GM18508 (cell line): ENCODE results near the gene ITPKA.

Experiments
- ATAC-seq: cut with Tn5 transposase; IDR thresholded peaks from one replicate; pipeline ENCODE4 v1.9.1; 2021; ENCODE audit warnings: moderate number of reproducible peaks; ENCODE audit not compliant: insufficient read depth, unreplicated experiment

The ITPKA gene

DNA sequence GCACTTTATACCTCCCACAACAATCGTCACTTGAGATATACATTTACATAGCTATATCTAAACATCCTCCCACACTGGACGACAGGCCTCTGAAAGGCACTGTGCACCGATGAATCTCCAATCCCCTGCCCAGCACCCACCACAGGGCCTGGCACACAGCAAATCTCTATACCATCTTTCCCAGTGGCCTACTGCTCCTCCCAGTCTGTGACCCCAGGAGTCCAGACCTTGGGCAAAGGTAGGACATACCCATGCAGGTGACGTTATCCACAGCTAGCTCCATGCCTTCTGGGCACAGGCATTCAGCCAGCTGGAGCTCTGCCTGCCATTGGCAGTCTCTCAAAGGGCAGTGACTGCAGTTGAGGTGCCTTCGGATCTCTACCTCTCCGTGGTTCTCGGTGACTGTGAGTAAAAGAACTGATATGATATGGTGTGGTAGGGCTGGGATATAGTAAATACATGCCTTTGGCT is 14.2 kb downstream of the ITPKA start:
- no peak for ATAC-seq

DNA sequence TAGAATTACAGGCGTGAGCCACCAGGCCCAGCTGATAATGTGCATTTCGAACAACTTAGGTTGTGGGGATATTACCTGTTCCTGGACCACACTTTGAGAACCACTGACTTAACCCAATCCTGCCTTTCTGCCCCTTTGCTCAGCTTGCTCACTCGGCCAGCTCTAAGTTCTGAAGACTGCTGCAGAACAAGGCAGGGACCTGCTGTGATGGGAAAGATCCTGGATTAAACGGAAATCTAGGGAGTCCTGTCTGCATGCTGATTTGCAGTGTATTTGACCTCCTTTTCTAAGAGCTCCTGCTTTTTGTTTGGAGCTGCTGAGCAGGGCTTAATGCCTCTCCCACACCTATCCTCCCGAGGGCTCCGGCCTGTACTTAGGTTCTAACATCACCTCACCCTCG is 17.1 kb downstream of the ITPKA start:
- ATAC-seq: no peak

DNA sequence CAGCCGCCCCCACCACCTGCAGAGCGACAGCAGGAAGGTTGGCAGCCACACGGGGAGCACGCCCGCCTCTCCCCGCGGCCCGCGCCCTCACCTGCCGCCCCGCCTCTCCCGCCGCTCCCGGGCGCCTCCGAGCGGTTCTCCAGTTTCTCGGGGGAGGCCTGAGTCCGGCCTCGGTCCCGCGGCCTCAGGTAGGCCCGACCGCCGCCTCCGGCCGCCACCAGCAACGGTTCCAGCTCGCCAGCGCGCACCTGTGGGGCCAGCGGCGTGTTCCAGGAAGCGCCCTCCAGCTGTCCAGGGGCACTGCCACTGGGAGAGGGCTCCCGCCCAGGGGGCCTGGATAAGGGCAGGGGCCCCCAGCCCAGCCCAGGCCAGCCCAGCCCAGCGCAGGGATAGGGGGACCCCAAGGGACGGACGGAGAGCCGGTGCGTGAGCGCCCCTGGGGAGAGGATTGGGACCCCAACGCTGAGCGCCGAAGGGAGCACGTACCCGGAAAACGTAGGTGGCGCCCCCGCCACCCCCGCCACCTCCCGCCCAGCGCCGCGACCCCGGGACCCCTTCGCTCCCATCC is 17.7 kb downstream of the ITPKA start:
- no peak for ATAC-seq

DNA sequence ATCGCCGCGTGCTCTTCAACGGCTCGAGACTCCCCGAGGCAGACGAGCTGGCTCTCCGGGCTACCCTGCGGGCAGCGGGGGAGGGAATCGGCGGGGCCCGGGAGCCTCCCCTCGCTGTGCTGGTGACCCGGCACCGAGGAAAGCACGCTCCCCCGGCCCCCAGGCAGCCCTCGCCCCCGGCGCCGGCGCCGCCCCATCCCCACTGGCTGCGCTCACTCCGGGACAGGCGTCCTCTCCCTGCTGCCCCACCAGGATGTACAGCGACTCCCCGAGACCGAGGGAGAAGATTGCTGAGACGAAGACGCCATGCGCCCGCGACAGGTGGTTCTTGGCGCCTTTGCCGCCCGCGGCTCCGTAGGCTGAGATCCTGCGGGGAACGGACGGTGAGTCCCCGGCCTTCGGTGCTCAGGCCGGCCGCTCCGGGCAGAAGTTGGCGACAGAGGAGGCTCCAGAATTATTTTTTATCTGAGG is 18.3 kb downstream of the ITPKA start:
- no peak for ATAC-seq

DNA sequence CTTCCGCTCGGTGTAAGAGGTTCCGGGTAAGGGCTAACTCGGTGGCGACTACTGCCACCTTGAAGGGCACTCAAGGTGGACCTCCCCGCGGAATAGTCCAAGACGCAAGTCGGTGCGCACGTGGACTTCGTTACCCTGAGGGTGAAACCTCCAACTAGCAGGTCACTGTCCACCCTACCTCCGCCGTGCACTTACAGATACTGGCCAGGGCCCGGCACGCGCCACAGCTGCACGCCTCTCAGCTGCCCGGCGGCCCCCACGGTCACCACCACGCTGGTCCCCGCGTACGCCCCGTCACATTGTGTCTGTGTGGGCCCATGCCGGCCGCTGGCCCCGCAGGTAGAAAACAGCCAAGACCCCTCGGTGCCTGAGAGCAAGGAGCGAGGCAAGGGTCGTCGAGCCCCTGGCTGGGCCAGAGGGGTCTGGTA is 18.9 kb downstream of the ITPKA start:
- no peak for ATAC-seq

DNA sequence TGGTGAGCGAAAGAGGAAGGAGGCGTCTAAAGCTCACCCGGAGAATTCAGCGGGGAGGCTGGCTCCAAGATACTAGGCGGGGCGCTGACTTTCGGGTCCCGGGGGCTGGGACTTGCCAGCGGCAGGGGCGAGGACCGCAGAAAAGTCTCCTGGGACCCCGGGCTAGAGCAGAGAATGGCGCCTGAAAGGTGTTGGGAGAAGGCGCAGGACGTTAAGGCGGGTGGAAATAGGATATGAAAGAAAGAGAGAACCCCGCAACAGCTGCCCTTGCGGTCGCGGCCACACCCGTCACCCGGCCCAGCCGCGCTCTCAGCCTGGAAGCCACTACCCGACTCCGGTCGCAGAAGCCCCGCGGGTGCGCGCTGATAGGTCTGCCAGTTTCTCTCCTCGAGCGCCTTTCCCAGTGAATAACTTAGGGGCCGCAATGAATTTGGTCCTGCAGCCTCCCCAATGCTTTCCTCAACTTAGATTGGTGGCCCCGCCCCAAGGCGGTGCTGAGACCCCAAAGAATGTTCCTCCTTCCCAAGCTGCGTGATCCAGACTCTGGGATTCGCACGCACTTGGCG is 19.3 kb downstream of the ITPKA start:
- ATAC-seq: no peak

DNA sequence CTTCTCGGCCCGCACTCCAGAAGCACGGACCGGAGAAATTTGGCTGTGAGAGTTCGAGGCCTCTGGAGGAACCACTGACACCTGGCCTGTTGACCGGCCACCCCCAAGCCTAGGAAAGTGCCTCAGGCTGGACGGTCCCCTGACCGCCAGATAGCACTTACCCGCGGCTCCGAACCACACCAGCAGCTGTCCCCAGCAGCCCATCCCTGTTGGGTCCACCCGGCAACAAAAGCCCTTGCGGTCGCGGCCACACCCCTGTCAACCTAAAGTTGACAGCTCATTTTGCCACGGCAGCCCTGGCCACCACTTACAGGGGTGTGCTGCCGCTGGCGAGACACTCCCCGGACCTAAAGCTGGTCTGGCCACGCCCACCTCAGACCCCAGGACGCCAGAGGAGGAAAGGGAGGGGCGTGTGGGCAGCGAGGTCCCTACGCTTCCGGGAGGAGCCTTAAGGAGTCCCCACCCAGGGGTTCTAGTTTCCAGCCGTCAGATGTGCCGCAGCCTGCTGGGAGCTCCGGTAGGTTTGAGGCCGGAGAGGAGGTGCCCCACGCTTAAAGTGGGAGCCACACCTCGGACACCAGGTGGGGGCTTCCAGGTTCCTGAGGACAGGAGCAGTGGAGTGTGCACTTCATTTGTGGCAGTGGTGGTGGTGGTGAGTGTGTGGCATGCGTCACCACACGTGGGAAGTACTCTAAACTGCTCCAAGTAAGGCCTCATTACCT is 20.0 kb downstream of the ITPKA start, which contains the start of gene LTK:
Gene LTK, minus strand, starts transcription at position 322 of the 722 bp plus-strand sequence. Its CDS starts 118 bp downstream, at position 204.
- no peak for ATAC-seq

DNA sequence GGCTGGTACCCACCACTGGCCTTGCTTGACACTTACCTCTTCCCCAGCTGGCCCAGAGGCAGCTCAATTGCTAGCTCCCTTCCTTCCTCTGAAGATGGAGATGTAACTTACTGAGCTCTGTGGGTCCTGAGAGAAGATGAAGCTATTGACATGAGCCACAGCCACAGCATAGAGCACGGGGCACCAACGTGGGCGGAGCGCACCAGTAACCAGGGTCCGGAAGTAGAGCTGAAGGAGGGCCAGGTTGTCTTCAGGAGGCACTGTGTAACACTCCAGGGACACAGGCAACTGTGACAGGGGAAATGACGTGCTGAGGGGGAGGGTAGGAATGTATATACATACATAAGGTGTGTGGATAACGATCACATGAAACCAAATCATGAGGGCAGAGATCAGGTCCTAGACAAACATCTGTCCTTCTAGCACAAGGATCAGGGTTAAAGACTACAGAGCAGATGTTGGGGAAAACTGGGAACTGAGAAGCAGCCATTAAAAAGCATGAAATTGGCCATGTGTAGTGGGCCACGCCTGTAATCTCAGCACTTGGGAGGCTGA is 24.3 kb downstream of the ITPKA start:
- no peak for ATAC-seq

DNA sequence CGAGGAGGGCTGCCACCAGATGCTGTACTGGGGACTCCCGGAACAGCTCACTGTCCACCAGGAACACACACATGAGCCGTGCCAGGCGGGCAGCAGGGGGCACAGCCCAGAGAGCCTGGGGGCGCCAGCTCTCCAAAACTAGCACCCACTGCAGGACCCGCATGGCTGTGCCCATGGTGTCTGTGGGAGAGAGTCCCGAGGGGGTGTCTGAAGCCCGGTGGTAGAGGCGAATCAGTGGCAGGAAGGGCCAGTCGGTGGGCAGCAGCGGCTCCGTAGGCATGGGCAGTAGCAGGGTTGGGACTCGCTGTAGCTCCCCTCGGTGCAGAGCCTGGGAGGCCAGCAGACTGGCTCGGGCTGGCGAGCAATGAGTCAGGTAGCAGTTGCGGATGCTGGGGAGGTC is 27.0 kb downstream of the ITPKA start:
- ATAC-seq: no peak

DNA sequence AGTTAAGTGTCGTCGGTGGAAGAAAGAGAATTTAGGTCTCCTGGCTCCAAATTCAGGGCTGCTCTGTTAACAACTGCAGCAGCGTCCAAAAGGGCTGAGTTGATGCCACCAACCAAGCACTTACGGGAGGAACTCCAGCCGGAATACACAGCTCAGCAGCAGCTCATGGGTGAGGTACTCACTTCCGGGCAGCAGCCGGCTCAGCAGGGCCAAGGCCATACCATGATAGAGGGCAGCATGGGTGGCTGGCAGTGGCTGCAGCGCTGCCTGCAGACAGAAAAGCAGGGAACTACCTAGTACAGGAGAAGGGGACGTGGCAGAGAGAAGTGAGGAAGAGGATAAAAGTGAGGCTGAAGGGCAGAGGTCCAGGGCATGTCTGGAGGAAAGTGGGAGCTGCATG is 27.9 kb downstream of the ITPKA start:
- no peak for ATAC-seq

DNA sequence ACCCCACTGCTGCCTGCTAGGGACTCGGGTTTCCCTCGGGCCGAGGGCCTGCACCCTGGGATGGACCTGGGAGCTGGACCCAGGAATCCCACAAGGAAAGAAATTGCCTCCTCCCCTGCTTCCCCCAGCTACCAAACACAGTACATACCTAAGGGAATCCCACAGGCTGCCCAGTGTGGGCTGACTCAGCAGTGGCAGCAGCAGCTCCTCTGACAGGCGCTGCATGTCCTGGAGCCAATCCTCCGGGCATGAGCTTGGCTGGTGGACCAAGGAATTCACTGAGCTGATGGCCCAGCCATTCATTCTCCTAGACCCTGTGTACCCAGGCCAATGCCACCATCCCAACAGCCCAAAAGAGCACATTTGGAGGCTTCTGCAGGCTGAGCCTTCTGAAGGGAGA is 29.4 kb downstream of the ITPKA start:
- ATAC-seq: no peak

DNA sequence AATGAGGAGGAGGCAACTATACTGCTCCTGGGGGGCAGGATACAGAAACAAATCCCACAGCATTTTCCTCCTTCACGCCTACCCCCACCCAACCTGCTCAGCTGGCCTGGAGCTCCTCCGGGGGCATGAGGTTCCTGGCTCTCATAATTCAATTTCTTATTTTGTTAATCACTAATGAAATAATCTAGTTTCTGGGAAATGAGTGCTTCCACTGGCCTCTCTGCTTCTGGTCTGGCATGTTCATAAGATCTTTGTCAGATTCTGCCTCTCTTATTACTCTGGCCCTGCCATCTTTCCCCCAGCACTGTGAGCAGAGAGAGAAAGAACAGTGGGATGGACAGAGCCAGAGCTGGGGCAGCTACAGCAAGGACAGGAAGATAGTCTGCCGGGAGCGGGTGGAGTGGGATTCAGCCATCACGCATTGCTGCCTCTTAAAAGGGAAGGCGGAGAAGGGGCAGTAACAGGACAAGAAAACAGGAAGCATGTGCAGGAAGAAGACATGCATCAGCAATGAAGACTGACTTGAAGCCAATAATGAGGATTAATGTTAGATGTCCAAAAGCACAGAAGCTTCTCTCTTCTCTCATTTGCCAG is 36.8 kb downstream of the ITPKA start:
- no peak for ATAC-seq

DNA sequence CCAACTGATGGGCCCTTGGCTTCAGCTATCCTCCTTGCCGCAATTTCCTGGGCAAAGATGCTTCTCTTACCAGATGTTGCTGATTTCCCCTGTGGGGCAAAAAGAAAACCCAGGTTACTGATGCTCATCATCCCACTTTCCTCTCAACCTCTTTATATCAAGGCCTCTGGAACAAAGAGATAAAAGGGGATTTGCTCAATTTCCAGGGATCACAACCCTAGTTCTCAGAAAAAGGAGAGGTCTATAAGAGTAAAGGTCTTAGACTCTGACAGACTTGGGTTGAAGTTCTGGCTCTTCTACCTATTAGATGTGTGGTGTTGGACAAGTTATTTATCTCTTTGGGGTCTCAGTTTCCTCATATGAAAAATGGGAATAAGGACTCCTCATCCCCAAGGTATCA is 41.9 kb downstream of the ITPKA start:
- no peak for ATAC-seq

DNA sequence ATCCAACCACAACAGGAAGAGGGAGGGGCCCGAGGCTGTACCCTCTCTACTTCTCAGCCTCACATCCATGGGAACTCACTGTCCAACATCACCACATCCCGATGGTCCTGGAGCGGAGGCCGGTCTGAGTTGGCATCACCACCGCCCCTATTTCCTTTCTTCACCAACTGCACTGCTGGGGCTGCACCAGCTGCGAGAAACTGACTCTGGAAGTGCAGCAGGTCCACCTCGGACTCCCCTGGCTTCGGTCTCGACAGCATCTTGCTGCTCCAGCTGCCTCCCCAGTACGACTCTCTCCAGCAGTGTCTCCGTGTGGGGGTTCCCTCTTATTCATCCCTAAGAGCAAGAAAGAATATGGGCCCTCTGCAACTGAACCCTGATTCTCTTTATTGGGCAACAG is 43.2 kb downstream of the ITPKA start:
- ATAC-seq: no peak

DNA sequence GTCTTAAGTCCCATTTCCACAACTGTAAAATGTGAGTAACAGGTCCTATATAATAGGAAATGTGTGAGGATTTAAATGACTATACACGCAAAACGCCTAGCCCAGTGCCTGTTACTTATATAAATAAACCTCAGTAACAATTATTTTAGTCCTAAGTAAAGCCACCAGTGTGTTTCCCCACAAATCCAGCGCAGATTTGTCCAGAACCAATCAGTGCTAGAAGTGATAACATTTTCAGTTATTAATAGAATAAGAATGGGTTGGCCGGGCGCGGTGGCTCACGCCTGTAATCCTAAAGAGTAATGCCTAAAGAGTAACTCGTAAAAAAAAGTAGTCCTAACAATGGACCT is 49.8 kb downstream of the ITPKA start:
- no peak for ATAC-seq

DNA sequence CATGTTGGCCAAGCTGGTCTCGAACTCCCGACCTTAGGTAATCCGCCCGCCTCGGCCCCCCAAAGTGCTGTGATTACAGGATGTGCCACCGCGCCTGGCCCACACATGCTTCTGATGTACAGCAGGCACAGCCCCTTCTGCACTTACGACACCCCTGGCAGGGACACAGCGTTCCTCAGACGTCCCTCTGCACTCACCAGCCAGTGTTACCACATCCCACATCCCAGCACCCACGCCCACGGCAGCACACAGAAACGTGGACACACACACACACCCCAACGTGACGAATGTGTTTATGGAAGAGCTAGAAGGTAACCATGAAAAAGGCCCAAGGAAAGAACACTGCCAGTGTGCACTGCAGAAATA is 51.0 kb downstream of the ITPKA start:
- ATAC-seq: no peak

DNA sequence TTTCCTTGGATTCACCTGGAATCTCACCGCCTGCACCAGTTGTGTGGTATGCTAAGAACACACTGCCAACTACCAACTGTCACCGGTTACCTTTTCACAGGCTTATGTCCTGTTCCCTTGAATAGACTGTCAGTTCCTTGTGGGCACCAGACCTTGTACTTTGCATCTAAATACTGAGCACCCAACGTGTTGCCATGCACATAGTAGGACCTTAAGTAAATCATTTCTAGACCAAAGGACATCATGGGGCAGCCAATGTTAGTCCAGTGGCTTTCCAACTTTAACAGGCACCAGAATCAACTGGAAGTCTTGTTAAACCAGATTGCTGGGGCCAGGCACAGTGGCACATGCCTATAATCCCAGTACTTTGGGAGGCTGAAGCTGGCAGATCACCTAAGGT is 51.5 kb downstream of the ITPKA start:
- no peak for ATAC-seq

DNA sequence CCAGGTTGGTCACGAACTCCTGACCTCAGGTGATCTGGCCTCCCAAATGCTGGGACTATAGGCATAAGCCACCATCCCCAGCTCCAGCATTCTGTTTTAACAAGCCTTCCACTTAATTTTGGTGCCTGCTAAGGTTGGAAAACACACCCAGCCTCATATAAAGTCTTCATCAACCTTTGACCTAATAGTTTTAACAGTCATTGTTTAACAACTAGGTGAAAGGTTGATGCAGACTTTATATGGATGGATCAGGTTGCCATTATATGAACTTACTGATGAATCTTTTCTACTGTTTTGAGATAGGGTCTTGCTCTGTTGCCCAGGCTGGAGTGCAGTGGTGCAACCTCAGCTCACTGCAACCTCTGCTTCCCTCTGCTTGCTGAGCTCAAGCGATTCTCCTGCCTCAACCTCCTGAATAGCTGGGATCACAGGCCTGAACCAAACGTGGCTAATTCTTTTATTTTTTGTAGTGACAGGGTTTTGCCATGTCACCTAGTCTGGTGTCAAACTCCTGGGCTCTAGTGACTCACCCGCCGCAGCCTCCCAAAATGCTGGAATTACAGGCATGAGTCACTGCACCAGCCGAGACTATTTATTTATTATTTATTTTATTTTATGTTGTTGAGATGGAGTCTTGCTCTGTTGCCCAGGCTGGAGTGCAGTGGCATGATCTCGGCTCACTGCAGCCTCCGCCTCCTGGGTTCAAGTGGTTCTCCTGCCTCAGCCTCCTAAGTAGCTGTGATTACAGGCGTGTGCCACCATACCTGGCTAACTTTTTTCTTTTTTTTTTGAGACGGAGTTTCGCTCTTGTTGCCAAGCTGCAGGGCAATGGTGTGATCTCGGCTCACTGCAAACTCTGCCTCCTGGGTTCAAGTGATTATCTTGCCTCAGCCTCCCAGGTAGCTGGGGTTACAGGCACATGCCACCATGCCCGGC is 53.4 kb downstream of the ITPKA start:
- no peak for ATAC-seq

DNA sequence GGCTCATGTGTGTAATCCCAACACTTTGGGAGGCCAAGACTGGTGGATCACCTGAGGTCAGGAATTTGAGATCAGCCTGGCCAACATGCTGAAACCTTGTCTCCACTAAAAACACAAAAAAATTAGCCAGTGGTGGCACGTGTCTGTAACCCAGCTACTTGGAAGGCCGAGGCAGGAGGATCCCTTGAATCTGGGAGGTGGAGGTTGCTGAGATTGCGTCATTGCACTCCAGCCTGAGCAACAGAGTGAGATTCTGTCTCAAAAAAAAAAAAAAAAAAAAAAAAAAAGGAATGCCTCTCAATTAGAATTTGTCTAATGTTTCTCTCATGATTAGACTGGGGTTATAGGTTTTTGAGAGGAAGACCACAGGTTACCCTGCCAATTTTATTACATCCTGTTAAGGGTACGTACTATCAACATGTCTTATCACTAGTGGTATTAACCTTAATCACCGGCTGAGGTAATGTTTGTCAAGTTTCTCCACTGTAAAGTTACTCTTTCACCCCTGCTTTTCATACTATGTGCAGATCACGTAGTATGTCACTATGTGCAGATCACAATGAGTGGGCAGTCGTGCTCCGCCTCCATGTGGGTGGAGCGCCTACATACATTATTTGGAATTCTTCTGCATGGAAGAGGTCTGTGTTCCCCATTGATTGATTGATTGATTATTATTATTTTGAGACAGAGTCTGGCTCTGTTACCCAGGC is 56.5 kb downstream of the ITPKA start:
- no peak for ATAC-seq
